ENCODE measurements around the gene DAGLA. TPM values are rescaled to one million over a fixed set of nuclear protein-coding genes. Genes with fewer than 3 reads are reported as not detected.

Gene DAGLA
- total and polyA plus RNA-seq, 10 donors = 0.27 to 5.0 (median 3.3) TPM

DNA sequence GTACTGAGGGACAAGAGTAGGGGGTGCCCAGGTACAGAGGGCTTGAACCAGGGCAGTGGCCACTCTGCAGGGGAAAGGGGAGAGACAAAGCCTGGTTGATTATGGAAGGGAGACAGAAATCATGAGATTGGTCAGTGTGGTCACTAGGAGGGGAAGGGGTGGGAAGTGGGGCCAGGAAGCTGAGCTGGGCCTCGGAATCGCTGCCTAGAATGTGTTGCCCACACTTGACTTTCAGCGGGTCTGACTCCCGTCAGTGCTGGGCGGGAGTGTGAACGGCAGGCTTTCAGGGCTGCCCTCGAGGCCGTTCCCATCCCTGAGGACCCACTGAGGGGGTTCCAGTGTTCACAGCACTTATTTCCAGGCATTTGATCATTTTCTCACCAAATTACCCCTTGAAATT, 5.9 kb downstream of the DAGLA start:
- DNase-seq = no peak
- Histone ChIP-seq H3K4me1 (peaks cover 0 to 50% (median 23%) of the 10 kb centered on the region in 6 donors), H3K4me3 (no peak overlapping the region), H3K36me3 (no peaks in the 10 kb centered on the region), H3K9me3 (no peaks in the 10 kb centered on the region), H3K27ac (no peak overlapping the region), H3K27me3 (replicated peaks in 1 of 7) (peaks cover 0 to 73% (median 0%) of the 10 kb centered on the region in 7 donors)
- intact Hi-C loops (cut with DNase I; ENCODE audit: low total_unique reads) = no loop called here
- 70 to 87% (median 79%) methylated on average over 7 to 8 of the region's 8 CpGs for WGBS, 5 donors
- TF ChIP-seq, protein P1, sequence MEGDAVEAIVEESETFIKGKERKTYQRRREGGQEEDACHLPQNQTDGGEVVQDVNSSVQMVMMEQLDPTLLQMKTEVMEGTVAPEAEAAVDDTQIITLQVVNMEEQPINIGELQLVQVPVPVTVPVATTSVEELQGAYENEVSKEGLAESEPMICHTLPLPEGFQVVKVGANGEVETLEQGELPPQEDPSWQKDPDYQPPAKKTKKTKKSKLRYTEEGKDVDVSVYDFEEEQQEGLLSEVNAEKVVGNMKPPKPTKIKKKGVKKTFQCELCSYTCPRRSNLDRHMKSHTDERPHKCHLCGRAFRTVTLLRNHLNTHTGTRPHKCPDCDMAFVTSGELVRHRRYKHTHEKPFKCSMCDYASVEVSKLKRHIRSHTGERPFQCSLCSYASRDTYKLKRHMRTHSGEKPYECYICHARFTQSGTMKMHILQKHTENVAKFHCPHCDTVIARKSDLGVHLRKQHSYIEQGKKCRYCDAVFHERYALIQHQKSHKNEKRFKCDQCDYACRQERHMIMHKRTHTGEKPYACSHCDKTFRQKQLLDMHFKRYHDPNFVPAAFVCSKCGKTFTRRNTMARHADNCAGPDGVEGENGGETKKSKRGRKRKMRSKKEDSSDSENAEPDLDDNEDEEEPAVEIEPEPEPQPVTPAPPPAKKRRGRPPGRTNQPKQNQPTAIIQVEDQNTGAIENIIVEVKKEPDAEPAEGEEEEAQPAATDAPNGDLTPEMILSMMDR (IDR thresholded peaks at IDR 0.05 in 8 of 11, conservative IDR thresholded peaks at IDR 0.05 in 3 of 11) = no peak
- TF ChIP-seq POLR2AphosphoS5 (IDR thresholded peaks at IDR 0.05) = no peak

DNA sequence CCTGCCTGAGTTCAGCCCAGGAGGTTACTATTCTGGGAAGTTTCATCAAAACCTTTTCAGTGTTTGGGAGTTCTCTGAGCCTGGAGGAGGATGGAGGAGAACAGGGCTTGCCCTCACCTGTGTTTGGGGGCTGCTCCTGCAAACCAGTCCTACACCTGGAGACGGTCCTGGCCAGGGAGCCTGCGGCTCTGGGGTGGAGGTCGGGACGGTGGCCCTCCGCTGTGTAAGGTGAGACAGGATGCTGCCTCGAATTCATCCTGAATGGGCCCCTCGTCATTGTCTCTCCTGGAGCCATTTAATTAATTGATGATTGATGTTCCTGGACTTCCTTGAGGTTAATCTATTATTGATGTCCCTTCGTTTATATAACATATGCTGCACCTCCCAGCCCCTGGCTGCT, 6.3 kb downstream of the DAGLA start:
- H3K27ac ChIP-seq = no peak overlapping the region
- H3K27me3 ChIP-seq (replicated peaks in 1 of 7) = peaks cover 0 to 69% (median 0%) of the 10 kb centered on the region in 7 donors
- peaks cover 0 to 46% (median 21%) of the 10 kb centered on the region in 6 donors for H3K4me1 ChIP-seq
- TF ChIP-seq POLR2A (IDR thresholded peaks at IDR 0.05) = no peak
- no peak for TF ChIP-seq POLR2AphosphoS5 (IDR thresholded peaks at IDR 0.05)
- TF ChIP-seq, protein P1 (IDR thresholded peaks at IDR 0.05 in 8 of 11, conservative IDR thresholded peaks at IDR 0.05 in 3 of 11) = no peak
- no peaks in the 10 kb centered on the region for H3K36me3 ChIP-seq
- DNase-seq = no peak
- WGBS, 5 donors = 70 to 93% (median 87%) methylated on average over 8 of the region's 8 CpGs
- intact Hi-C loops (cut with DNase I; ENCODE audit: low total_unique reads) = no loop called here
- no peaks in the 10 kb centered on the region for H3K9me3 ChIP-seq
- H3K4me3 ChIP-seq = no peak overlapping the region

DNA sequence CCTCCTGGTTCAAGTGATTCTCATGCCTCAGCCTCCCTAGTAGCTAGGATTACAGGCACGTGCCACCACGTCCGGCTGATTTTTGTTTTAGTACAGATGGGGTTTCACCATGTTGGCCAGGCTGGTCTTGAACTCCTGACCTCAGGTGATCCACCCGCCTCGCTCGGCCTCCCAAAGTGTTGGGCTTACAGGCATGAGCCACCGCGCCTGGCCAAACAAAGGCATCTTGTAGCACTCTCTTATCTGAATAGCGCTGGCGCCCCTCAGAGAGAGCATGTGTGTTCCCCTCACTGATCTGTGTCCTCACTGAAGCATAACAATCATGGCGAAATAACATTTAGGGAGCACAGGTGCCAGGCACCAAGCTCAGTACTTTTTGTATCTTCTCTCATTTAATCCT, 7.2 kb downstream of the DAGLA start:
- Histone ChIP-seq H3K27me3 (replicated peaks in 1 of 7) (peaks cover 0 to 59% (median 0%) of the 10 kb centered on the region in 7 donors), H3K9me3 (no peaks in the 10 kb centered on the region), H3K27ac (no peak overlapping the region), H3K4me3 (no peak overlapping the region), H3K36me3 (no peaks in the 10 kb centered on the region), H3K4me1 (peaks cover 0 to 37% (median 21%) of the 10 kb centered on the region in 6 donors)
- no peak for DNase-seq
- 93 to 97% (median 95%) methylated on average over 8 to 11 of the region's 11 CpGs for WGBS, 5 donors
- TF ChIP-seq, protein P1 (IDR thresholded peaks at IDR 0.05 in 8 of 11, conservative IDR thresholded peaks at IDR 0.05 in 3 of 11) = no peak
- TF ChIP-seq POLR2A (IDR thresholded peaks at IDR 0.05) = no peak
- no peak for TF ChIP-seq POLR2AphosphoS5 (IDR thresholded peaks at IDR 0.05)
- intact Hi-C loops (cut with DNase I; ENCODE audit: low total_unique reads) = no loop called here

DNA sequence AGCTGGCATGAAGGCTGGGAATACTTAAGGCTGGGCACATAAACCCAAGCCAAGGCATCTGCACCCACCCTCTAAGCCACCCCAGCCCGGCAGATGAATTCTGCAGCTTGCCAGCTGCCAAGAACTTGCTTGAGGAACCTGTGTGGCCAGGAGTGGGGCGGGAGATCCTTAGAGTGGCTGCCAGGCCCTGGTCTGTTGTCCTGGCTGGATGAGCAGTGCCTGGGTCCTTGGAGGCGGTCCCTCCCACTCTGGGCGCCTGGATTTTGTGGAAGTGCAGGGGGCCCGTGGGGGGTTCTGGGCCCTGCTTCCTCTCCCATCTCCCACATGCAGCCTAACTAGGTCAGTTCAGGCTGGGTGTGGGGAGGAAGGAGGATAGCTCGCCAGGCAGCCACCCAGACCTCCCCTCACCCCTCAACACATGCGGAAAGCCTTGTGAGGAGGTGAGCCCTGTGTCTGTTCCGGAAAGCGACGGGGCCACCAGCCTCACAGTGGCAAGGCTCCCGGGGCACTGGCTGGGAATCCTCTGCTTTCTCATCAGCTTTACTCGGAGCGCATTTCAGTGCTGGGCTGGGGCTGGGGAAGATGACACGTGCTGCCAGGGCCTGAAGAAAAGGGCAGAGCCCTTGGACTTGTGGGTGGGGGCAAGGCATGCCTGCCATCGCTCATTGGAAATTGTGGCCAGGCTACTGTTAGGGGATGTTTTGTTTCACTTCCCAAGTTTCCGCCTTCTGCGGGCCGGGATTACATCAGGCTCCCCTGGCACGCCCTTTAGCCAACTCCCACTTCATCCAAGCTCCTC, 8.4 kb downstream of the DAGLA start:
- peaks cover 0 to 48% (median 0%) of the 10 kb centered on the region in 7 donors for H3K27me3 ChIP-seq (replicated peaks in 1 of 7)
- 50 to 70% (median 66%) methylated on average over 17 to 19 of the region's 19 CpGs for WGBS, 5 donors
- no peak for TF ChIP-seq POLR2A (IDR thresholded peaks at IDR 0.05)
- TF ChIP-seq, protein P1 (IDR thresholded peaks at IDR 0.05 in 8 of 11, conservative IDR thresholded peaks at IDR 0.05 in 3 of 11) = no peak
- TF ChIP-seq POLR2AphosphoS5 (IDR thresholded peaks at IDR 0.05) = peak; percentile 43 to 53 (median 53)
- intact Hi-C loops (cut with DNase I; ENCODE audit: low total_unique reads) = no loop called here
- DNase-seq = no peak
- H3K9me3 ChIP-seq = no peaks in the 10 kb centered on the region
- peak overlapping the region in 2 of 8 donors; percentile 2 to 27 for H3K4me3 ChIP-seq
- H3K36me3 ChIP-seq = no peaks in the 10 kb centered on the region
- peak overlapping the region; percentile 10 to 81 (median 68) for H3K27ac ChIP-seq
- H3K4me1 ChIP-seq = peaks cover 0 to 36% (median 21%) of the 10 kb centered on the region in 6 donors
